A549 treated with DMSO at 1 μM for 4 hours (cell line): ENCODE measurements around the gene CLIC6. TPM values are rescaled to one million over a fixed set of nuclear protein-coding genes. Genes with fewer than 3 reads are reported as not detected.

ENCODE experiments used
- total RNA-seq: library from RNA; stranded (reverse); fragments of 200-300 nt; extraction: Qiagen RNA extraction; gene quantifications from 5 replicates; pipeline ENCODE4 v1.2.3, GENCODE V29; 2022; ENCODE audit warnings: low read depth

Gene CLIC6
- total RNA-seq, result 0.05 to 0.08 TPM (median 0.07 TPM) in 5 replicates

GRCh38 chr21:34668803-34669148 is at the start of gene CLIC6:
Gene CLIC6 (plus strand): TSS chr21:34668994. CDS start chr21:34669389, 395 bp downstream.

Other genes starting within 250 kb of the CLIC6 start
- gene SMIM34, start 245.0 kb upstream of the CLIC6 start, total RNA-seq, result not detected in 5 replicates
- 0.05 to 0.09 TPM in 2 of 5 replicates, not detected in the others for gene KCNE1, start 156.8 kb upstream of the CLIC6 start, total RNA-seq
- gene RCAN1, start 53.9 kb upstream of the CLIC6 start, total RNA-seq, result 8.5 to 10.4 TPM (median 9.6 TPM) in 5 replicates